HepG2 (cell line): ENCODE data around the gene ZCCHC4. TPM values are rescaled to one million over a fixed set of nuclear protein-coding genes. Genes with fewer than 3 reads are reported as not detected.

Experiments used
- ATAC-seq: fragments of 200-7000 bp; cut with Tn5 transposase; 3 replicates; pipeline ENCODE4 v1.9.1; 2020; ENCODE audit warnings: mild to moderate bottlenecking, moderate library complexity
- BruUV-seq: library from RNA; stranded (reverse); fragments of 400-500 nt; replicated peaks from 2 replicates; lab custom pipeline; 2021; lab: Mats Ljungman, UMichigan
- CTCF ChIA-PET: fragments of 300-600 bp; formaldehyde crosslinking; extraction: SDS; loops from one replicate; lab custom pipeline; 2021; ENCODE audit warnings: low total read pairs, inconsistent platforms, low intra/inter-chr PET ratio; lab: Yijun Ruan, JAX
- POLR2A ChIA-PET: fragments of 350-600 bp; sonication (Branson Sonifier 250); formaldehyde crosslinking; loops from one replicate; lab custom pipeline; 2020; ENCODE audit warnings: antibody characterized with exemption, inconsistent platforms; lab: Yijun Ruan, JAX
- DNase-seq: peaks from one replicate; pipeline ENCODE4 v3.0.0-alpha.2; 2015; ENCODE audit warnings: low spot score
- FAIRE-seq: peaks from 3 replicates; lab custom pipeline; 2011; peaks lifted over from hg19 to GRCh38; lab: Jason Lieb, UNC
- H2AFZ ChIP-seq: one replicate; pipeline ENCODE4 v1.6.1; 2011; ENCODE audit warnings: low read length, inconsistent platforms
- H3K27ac ChIP-seq: fragments of 300-600 bp; 3 replicates; pipeline ENCODE4 v1.8.0; 2011; ENCODE audit warnings: mixed run types, mild to moderate bottlenecking, mixed read lengths, low read length, inconsistent platforms; ENCODE audit not compliant: insufficient read depth; ENCODE audit errors: extremely low read length
- H3K27me3 ChIP-seq, 2 experiments: fragments of 200-600 bp in 1 of 2; 2 replicates in 1 of 2; 3 replicates in 1 of 2; pipeline versions ENCODE4 v1.6.0 to v1.8.0; 2011; ENCODE audit warnings: low read length in 2 of 2, mild to moderate bottlenecking in 2 of 2, moderate library complexity in 2 of 2, inconsistent platforms in 1 of 2; ENCODE audit not compliant: insufficient read depth in 2 of 2, control insufficient read depth in 1 of 2
- H3K36me3 ChIP-seq, 2 experiments: fragments of 200-600 bp in 1 of 2; replicated peaks in 1 of 2; 2 replicates in 1 of 2; 3 replicates in 1 of 2; pipeline versions ENCODE4 v1.5.1 to v1.8.0; 2011; ENCODE audit warnings: low read length in 2 of 2, inconsistent platforms in 1 of 2; ENCODE audit not compliant: insufficient read depth in 2 of 2, control insufficient read depth in 1 of 2
- H3K4me1 ChIP-seq: 2 replicates; pipeline ENCODE4 v1.5.1; 2012; ENCODE audit warnings: low read length, inconsistent platforms; ENCODE audit not compliant: insufficient read depth
- H3K4me2 ChIP-seq: 2 replicates; pipeline ENCODE4 v1.6.0; 2011; ENCODE audit warnings: low read depth, low read length, inconsistent platforms
- H3K4me3 ChIP-seq, 3 experiments: fragments of 200-600 bp in 1 of 3; sonication (generic), shearing (Covaris generic) in 1 of 3; replicated peaks in 1 of 3; 2 replicates each; pipeline ENCODE4 v1.5.1; 2011 to 2016; ENCODE audit warnings: low read length in 3 of 3, inconsistent platforms in 2 of 3, low read depth in 2 of 3, mild to moderate bottlenecking in 2 of 3, control low read depth in 1 of 3, mixed read lengths in 1 of 3; ENCODE audit not compliant: insufficient read depth in 1 of 3
- H3K79me2 ChIP-seq: one replicate; pipeline ENCODE4 v1.6.1; 2011; ENCODE audit warnings: low read length, inconsistent platforms; ENCODE audit not compliant: insufficient read depth
- H3K9ac ChIP-seq: 2 replicates; pipeline ENCODE4 v1.6.0; 2011; ENCODE audit warnings: mild to moderate bottlenecking, low read depth, low read length, inconsistent platforms; ENCODE audit not compliant: insufficient read depth
- H3K9me3 ChIP-seq: 2 replicates; pipeline ENCODE4 v1.5.1; 2012; ENCODE audit warnings: mild to moderate bottlenecking, low read length
- H4K20me1 ChIP-seq: 2 replicates; pipeline ENCODE4 v1.6.0; 2011; ENCODE audit warnings: inconsistent platforms, mild to moderate bottlenecking, low read length, moderate library complexity; ENCODE audit not compliant: insufficient read depth
- NONO ChIP-seq, 2 experiments: fragments of 450-650 bp in 1 of 2; sonication (generic) in 1 of 2; formaldehyde crosslinking in 1 of 2; IDR thresholded peaks in 1 of 2; conservative IDR thresholded peaks in 1 of 2; 2 replicates each; pipeline versions ENCODE4 v1.6.1 to v1.8.0; 2017 to 2022; ENCODE audit warnings: mild to moderate bottlenecking in 1 of 2, missing genetic modification reagents in 1 of 2, moderate library complexity in 1 of 2
- SIX4 ChIP-seq: sonication (generic); formaldehyde crosslinking; IDR thresholded peaks from 2 replicates; pipeline ENCODE4 v1.4.0; 2020; ENCODE audit warnings: missing genetic modification reagents
- ZNF746 ChIP-seq: sonication (generic); formaldehyde crosslinking; IDR thresholded peaks from 2 replicates; pipeline ENCODE4 v1.8.0; 2022; ENCODE audit warnings: mild to moderate bottlenecking, missing genetic modification reagents
- WGBS: methylation state at CpG from one replicate; pipeline ENCODE4 v1.1.6; 2017; ENCODE audit warnings: low lambda C conversion rate; 5-methylcytosine and 5-hydroxymethylcytosine counted together
- in situ Hi-C: cut with HindIII; loops from 2 replicates; pipeline ENCODE4 v1.10.0; 2017; ENCODE audit warnings: low pct_unique_long_range_greater_than_20kb; ENCODE audit not compliant: extremely low pct_ligation_motif_present
- intact Hi-C: fragments of 100-400 bp; cut with micrococcal nuclease; formaldehyde crosslinking; loops from one replicate; pipeline ENCODE4 v1.10.0; 2022; ENCODE audit not compliant: unreplicated experiment
- polyA plus RNA-seq, 8 experiments: library from polyadenylated mRNA; depleted of rRNA in 3 of 8; stranded (reverse) in 7 of 8; unstranded in 1 of 8; fragments of >200 nt; fragmentation: Illumina TruSeq in 4 of 8; extraction: Trizol in 4 of 8; gene quantifications; 2 replicates each; pipeline versions ENCODE4 v1.2.1 to v1.2.3, GENCODE V29; 2011 to 2016; ENCODE audit warnings: low read depth in 4 of 8, missing spikeins in 1 of 8, mixed read lengths in 1 of 8; ENCODE audit not compliant: insufficient read depth in 1 of 8
- total RNA-seq, 5 experiments: library from RNA; depleted of rRNA; stranded (reverse); fragments of >200 nt; fragmentation: Illumina TruSeq; extraction: Trizol; gene quantifications; 2 replicates each; pipeline ENCODE4 v1.2.3, GENCODE V29; 2016; ENCODE audit warnings: low read depth in 1 of 5
- TF ChIP-seq, protein P1 (sequence below): IDR thresholded peaks from 2 replicates; pipeline ENCODE4 v1.6.1; 2016; ENCODE audit warnings: mild to moderate bottlenecking, missing biosample characterization, missing genetic modification reagents
- TF ChIP-seq, protein P2 (sequence below): IDR thresholded peaks from 2 replicates; pipeline ENCODE4 v1.6.1; 2016; ENCODE audit warnings: low read depth, borderline replicate concordance
- TF ChIP-seq, protein P3 (sequence below): conservative IDR thresholded peaks from 2 replicates; pipeline ENCODE4 v1.6.1; 2018; ENCODE audit warnings: missing genetic modification reagents
- TF ChIP-seq, protein P4 (sequence below): sonication (generic); formaldehyde crosslinking; IDR thresholded peaks from 2 replicates; pipeline ENCODE4 v1.4.0; 2020; ENCODE audit warnings: missing genetic modification reagents, borderline replicate concordance
- TF ChIP-seq, protein P5 (sequence below): sonication (generic); formaldehyde crosslinking; IDR thresholded peaks from 2 replicates; pipeline ENCODE4 v1.4.0; 2020; ENCODE audit warnings: missing genetic modification reagents, borderline replicate concordance
- TF ChIP-seq, protein P6 (sequence below): sonication (generic); formaldehyde crosslinking; IDR thresholded peaks from 2 replicates; pipeline ENCODE4 v1.4.0; 2020; ENCODE audit warnings: mild to moderate bottlenecking, missing genetic modification reagents

Gene ZCCHC4
- total and polyA plus RNA-seq, 2 of the 13 experiments (the other 11 are each of a cell fraction or from before 2014, with no cell fraction given): 13.2 to 15.0 TPM

DNA sequence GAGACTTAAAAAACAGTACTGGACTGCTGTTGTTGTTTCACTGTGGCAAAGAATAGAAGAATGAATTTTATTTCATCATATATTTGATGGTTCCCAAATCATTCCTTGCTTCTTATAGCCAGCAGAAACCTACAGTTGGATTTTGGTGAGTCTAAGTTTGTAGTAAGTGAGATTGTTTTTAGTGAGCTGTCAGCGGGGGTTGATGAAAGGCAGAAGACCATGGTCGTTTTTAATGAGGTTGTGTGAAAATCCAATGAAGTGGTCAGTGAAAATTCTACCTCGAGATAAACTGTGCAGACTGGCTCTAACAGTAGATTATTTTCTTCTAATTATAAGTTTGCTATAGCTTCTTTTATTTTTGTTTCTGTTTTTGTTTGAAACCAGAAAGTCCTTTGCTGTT is 100.7 kb downstream of the ZCCHC4 start:
- no peak overlapping the region for H3K4me2 ChIP-seq
- H3K9ac ChIP-seq: no peak overlapping the region
- no peaks in the 10 kb centered on the region for H4K20me1 ChIP-seq
- H2AFZ ChIP-seq: no peak overlapping the region
- 90% methylated on average over 3 of the region's 3 CpGs for WGBS
- no peaks in the 10 kb centered on the region for H3K27me3 ChIP-seq
- no peak overlapping the region for H3K27ac ChIP-seq
- peaks cover 10 to 64% of the 10 kb centered on the region in 2 experiments for H3K36me3 ChIP-seq
- H3K4me3 ChIP-seq: no peak overlapping the region
- no TSS peak for BruUV-seq
- intact Hi-C loops (no loop called here), in situ Hi-C loops (no loop called here)
- H3K79me2 ChIP-seq: no peaks in the 10 kb centered on the region
- H3K4me1 ChIP-seq: no peaks in the 10 kb centered on the region
- DNase-seq (no peak), FAIRE-seq (no peak), ATAC-seq (no peak)
- TF ChIP-seq, protein P1, sequence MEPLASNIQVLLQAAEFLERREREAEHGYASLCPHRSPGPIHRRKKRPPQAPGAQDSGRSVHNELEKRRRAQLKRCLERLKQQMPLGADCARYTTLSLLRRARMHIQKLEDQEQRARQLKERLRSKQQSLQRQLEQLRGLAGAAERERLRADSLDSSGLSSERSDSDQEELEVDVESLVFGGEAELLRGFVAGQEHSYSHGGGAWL: no peak
- TF ChIP-seq, protein P2, sequence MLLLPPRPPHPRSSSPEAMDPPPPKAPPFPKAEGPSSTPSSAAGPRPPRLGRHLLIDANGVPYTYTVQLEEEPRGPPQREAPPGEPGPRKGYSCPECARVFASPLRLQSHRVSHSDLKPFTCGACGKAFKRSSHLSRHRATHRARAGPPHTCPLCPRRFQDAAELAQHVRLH (CRISPR knock-in tag): no peak
- TF ChIP-seq, protein P3, sequence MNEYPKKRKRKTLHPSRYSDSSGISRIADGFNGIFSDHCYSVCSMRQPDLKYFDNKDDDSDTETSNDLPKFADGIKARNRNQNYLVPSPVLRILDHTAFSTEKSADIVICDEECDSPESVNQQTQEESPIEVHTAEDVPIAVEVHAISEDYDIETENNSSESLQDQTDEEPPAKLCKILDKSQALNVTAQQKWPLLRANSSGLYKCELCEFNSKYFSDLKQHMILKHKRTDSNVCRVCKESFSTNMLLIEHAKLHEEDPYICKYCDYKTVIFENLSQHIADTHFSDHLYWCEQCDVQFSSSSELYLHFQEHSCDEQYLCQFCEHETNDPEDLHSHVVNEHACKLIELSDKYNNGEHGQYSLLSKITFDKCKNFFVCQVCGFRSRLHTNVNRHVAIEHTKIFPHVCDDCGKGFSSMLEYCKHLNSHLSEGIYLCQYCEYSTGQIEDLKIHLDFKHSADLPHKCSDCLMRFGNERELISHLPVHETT (CRISPR knock-in tag): no peak
- TF ChIP-seq, protein P4, sequence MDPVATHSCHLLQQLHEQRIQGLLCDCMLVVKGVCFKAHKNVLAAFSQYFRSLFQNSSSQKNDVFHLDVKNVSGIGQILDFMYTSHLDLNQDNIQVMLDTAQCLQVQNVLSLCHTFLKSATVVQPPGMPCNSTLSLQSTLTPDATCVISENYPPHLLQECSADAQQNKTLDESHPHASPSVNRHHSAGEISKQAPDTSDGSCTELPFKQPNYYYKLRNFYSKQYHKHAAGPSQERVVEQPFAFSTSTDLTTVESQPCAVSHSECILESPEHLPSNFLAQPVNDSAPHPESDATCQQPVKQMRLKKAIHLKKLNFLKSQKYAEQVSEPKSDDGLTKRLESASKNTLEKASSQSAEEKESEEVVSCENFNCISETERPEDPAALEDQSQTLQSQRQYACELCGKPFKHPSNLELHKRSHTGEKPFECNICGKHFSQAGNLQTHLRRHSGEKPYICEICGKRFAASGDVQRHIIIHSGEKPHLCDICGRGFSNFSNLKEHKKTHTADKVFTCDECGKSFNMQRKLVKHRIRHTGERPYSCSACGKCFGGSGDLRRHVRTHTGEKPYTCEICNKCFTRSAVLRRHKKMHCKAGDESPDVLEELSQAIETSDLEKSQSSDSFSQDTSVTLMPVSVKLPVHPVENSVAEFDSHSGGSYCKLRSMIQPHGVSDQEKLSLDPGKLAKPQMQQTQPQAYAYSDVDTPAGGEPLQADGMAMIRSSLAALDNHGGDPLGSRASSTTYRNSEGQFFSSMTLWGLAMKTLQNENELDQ (CRISPR knock-in tag): no peak
- TF ChIP-seq, protein P5, sequence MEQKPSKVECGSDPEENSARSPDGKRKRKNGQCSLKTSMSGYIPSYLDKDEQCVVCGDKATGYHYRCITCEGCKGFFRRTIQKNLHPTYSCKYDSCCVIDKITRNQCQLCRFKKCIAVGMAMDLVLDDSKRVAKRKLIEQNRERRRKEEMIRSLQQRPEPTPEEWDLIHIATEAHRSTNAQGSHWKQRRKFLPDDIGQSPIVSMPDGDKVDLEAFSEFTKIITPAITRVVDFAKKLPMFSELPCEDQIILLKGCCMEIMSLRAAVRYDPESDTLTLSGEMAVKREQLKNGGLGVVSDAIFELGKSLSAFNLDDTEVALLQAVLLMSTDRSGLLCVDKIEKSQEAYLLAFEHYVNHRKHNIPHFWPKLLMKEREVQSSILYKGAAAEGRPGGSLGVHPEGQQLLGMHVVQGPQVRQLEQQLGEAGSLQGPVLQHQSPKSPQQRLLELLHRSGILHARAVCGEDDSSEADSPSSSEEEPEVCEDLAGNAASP (CRISPR knock-in tag): no peak
- no peak for TF ChIP-seq SIX4 (CRISPR knock-in tag)
- TF ChIP-seq NONO (IDR thresholded peaks at IDR 0.05): no peak
- no peak for TF ChIP-seq NONO (CRISPR knock-in tag; conservative IDR thresholded peaks at IDR 0.05)
- no peak for TF ChIP-seq ZNF746
- TF ChIP-seq, protein P6, sequence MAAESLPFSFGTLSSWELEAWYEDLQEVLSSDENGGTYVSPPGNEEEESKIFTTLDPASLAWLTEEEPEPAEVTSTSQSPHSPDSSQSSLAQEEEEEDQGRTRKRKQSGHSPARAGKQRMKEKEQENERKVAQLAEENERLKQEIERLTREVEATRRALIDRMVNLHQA (CRISPR knock-in tag): no peak
- CTCF ChIA-PET: no interaction called here
- no peaks in the 10 kb centered on the region for H3K9me3 ChIP-seq
- POLR2A ChIA-PET: no interaction called here
